HEK293 (cell line): ENCODE results near the gene PCCA.

Experiments
- HOXC10 ChIP-seq: sonication (generic); formaldehyde crosslinking; IDR thresholded peaks from 2 replicates; pipeline ENCODE4 v1.8.1; 2023; ENCODE audit warnings: mild to moderate bottlenecking, missing genetic modification reagents
- SALL2 ChIP-seq: fragments of 450-650 bp; formaldehyde crosslinking; IDR thresholded peaks from 2 replicates; pipeline ENCODE4 v1.5.0; 2017; ENCODE audit warnings: missing biosample characterization, mild to moderate bottlenecking, missing genetic modification characterization, borderline replicate concordance
- SP3 ChIP-seq: fragments of 450-650 bp; formaldehyde crosslinking; IDR thresholded peaks from 2 replicates; pipeline ENCODE4 v1.5.1; 2016; ENCODE audit warnings: missing biosample characterization, missing genetic modification characterization
- YY1 ChIP-seq: fragments of 450-650 bp; formaldehyde crosslinking; IDR thresholded peaks from 2 replicates; pipeline ENCODE4 v1.5.1; 2018; ENCODE audit warnings: missing biosample characterization, missing genetic modification characterization
- ZIC2 ChIP-seq: fragments of 450-650 bp; formaldehyde crosslinking; IDR thresholded peaks from 2 replicates; pipeline ENCODE4 v1.5.1; 2016; ENCODE audit warnings: missing biosample characterization, missing genetic modification characterization
- ZNF274 ChIP-seq, 2 experiments: fragments of 200-500 bp in 1 of 2; fragments of 450-650 bp in 1 of 2; sonication (Bioruptor generic) in 1 of 2; formaldehyde crosslinking in 1 of 2; IDR thresholded peaks; 2 replicates each; pipeline versions ENCODE4 v1.5.1 to v1.6.1; 2014 to 2016; ENCODE audit warnings: borderline replicate concordance in 1 of 2, inconsistent platforms in 1 of 2, low read length in 1 of 2, missing biosample characterization in 1 of 2, missing genetic modification characterization in 1 of 2
- ZNF571 ChIP-seq: fragments of 450-650 bp; formaldehyde crosslinking; IDR thresholded peaks from 2 replicates; pipeline ENCODE4 v1.5.0; 2017; ENCODE audit warnings: missing biosample characterization, missing genetic modification characterization
- ZNF623 ChIP-seq: fragments of 450-650 bp; formaldehyde crosslinking; IDR thresholded peaks from 2 replicates; pipeline ENCODE4 v1.5.1; 2016; ENCODE audit warnings: missing biosample characterization, missing genetic modification characterization
- TF ChIP-seq, protein P1 (sequence below): fragments of 450-650 bp; formaldehyde crosslinking; IDR thresholded peaks from 2 replicates; pipeline ENCODE4 v1.5.1; 2016; ENCODE audit warnings: missing biosample characterization, missing genetic modification characterization
- TF ChIP-seq, protein P2 (sequence below): fragments of 450-650 bp; formaldehyde crosslinking; IDR thresholded peaks from 2 replicates; pipeline ENCODE4 v1.5.1; 2016; ENCODE audit warnings: missing biosample characterization, missing genetic modification characterization
- TF ChIP-seq, protein P3 (sequence below): fragments of 450-650 bp; formaldehyde crosslinking; IDR thresholded peaks from 2 replicates; pipeline ENCODE4 v1.5.1; 2016; ENCODE audit warnings: missing biosample characterization, missing genetic modification characterization

DNA sequence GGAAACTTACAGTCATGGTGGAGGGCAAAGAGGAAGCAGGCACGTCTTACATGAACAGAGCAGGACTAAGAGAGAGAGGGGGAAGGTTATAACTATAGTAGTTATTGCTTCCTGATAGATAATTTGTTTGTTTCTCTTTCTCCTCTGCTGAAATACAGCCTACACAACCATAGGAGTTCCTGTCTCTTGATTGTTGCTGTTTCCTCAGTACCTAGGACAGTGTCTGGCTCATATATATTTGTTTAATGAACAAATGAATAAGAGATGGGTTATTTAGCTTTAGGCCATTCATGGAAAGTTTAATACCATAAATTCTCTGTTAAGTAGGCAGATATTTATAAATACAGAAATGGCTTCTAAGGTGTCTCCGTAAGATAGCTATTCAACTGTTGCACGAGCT lies 95.2 kb downstream of the PCCA start:
- TF ChIP-seq ZIC2 (no peak), SALL2 (no peak), YY1 (tag by site-specific recombination) (no peak), SP3 (tag by site-specific recombination) (no peak), ZNF274 (IDR thresholded peaks at IDR 0.05; ENCODE audit: low read length) (no peak), ZNF274 (tag by site-specific recombination; IDR thresholded peaks at IDR 0.05; ENCODE audit: borderline replicate concordance) (no peak), ZNF623 (tag by site-specific recombination) (no peak), ZNF571 (tag by site-specific recombination) (no peak), HOXC10 (CRISPR knock-in tag) (no peak)
- TF ChIP-seq, protein P1, sequence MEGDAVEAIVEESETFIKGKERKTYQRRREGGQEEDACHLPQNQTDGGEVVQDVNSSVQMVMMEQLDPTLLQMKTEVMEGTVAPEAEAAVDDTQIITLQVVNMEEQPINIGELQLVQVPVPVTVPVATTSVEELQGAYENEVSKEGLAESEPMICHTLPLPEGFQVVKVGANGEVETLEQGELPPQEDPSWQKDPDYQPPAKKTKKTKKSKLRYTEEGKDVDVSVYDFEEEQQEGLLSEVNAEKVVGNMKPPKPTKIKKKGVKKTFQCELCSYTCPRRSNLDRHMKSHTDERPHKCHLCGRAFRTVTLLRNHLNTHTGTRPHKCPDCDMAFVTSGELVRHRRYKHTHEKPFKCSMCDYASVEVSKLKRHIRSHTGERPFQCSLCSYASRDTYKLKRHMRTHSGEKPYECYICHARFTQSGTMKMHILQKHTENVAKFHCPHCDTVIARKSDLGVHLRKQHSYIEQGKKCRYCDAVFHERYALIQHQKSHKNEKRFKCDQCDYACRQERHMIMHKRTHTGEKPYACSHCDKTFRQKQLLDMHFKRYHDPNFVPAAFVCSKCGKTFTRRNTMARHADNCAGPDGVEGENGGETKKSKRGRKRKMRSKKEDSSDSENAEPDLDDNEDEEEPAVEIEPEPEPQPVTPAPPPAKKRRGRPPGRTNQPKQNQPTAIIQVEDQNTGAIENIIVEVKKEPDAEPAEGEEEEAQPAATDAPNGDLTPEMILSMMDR (tag by site-specific recombination), result no peak
- TF ChIP-seq, protein P2, sequence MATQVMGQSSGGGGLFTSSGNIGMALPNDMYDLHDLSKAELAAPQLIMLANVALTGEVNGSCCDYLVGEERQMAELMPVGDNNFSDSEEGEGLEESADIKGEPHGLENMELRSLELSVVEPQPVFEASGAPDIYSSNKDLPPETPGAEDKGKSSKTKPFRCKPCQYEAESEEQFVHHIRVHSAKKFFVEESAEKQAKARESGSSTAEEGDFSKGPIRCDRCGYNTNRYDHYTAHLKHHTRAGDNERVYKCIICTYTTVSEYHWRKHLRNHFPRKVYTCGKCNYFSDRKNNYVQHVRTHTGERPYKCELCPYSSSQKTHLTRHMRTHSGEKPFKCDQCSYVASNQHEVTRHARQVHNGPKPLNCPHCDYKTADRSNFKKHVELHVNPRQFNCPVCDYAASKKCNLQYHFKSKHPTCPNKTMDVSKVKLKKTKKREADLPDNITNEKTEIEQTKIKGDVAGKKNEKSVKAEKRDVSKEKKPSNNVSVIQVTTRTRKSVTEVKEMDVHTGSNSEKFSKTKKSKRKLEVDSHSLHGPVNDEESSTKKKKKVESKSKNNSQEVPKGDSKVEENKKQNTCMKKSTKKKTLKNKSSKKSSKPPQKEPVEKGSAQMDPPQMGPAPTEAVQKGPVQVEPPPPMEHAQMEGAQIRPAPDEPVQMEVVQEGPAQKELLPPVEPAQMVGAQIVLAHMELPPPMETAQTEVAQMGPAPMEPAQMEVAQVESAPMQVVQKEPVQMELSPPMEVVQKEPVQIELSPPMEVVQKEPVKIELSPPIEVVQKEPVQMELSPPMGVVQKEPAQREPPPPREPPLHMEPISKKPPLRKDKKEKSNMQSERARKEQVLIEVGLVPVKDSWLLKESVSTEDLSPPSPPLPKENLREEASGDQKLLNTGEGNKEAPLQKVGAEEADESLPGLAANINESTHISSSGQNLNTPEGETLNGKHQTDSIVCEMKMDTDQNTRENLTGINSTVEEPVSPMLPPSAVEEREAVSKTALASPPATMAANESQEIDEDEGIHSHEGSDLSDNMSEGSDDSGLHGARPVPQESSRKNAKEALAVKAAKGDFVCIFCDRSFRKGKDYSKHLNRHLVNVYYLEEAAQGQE, result peak; percentile 80
- TF ChIP-seq, protein P3, sequence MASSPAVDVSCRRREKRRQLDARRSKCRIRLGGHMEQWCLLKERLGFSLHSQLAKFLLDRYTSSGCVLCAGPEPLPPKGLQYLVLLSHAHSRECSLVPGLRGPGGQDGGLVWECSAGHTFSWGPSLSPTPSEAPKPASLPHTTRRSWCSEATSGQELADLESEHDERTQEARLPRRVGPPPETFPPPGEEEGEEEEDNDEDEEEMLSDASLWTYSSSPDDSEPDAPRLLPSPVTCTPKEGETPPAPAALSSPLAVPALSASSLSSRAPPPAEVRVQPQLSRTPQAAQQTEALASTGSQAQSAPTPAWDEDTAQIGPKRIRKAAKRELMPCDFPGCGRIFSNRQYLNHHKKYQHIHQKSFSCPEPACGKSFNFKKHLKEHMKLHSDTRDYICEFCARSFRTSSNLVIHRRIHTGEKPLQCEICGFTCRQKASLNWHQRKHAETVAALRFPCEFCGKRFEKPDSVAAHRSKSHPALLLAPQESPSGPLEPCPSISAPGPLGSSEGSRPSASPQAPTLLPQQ (tag by site-specific recombination), result no peak
